TTC549 (cell line): ENCODE results near the gene GLTP.
"Not testable (repeated sequence)": the region's sequence is repeated elsewhere in the genome, so short reads cannot be mapped to it uniquely, and the experiment has no call there.

ENCODE experiments used
- FAIRE-seq: peaks from 2 replicates; lab custom pipeline; 2012; peaks lifted over from hg19 to GRCh38; lab: Jason Lieb, UNC

The GLTP gene

GRCh38 chr12:109902891-109903418, 22.6 kb upstream of the GLTP start:
- no peak for FAIRE-seq

DNA sequence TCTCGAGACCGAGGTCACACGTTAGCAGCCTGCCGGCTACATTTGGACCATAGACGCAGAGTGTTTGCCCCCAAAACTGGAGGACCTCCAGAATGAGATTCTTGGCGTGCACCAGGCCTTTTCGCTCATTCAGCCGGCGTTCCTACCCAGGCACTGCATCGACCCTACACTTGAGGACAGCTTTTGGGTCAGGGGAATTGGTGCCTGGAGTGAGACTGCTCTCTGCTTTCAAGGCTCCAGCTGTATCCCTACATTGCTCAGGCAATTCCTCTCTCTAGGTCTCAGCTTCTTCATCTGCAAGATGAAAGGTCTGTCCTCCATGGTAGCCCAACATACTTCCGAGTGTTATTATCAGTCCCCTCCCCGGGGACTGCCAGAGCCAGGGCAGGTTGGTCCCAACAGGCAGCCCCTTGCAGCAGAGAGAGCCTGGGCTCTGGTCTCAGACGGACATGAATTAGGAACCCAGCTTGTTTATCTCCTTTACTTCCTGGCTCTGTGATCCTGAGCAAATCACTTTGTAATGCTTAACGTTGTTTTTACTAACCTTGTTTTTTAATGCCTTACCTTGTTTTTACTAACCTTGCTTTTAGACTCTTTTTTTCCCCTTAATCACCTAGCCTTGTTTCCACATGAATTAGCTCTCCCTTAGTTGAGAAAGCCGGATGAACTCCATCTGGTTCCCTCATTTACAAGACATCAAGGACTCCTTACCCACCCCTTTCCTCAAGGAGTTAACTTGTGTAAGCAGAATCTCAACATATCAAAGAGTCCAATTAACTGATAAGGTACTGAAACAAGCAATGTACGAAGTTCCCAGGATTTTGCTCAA, 20.6 kb upstream of the GLTP start:
- FAIRE-seq: no peak

- FAIRE-seq: no peak
Observed at GRCh38 chr12:109899783-109900751, 19.7 kb upstream of the GLTP start, which contains the start of gene TCHP. Gene TCHP (plus strand): TSS chr12:109900274. CDS start chr12:109903027, 2,753 bp downstream.

GRCh38 chr12:109899345-109899744, 19.0 kb upstream of the GLTP start:
- FAIRE-seq: not testable (repeated sequence)

GRCh38 chr12:109897029-109897428, 16.7 kb upstream of the GLTP start:
- FAIRE-seq: no peak

GRCh38 chr12:109896188-109896587, 15.8 kb upstream of the GLTP start:
- FAIRE-seq: no peak

DNA sequence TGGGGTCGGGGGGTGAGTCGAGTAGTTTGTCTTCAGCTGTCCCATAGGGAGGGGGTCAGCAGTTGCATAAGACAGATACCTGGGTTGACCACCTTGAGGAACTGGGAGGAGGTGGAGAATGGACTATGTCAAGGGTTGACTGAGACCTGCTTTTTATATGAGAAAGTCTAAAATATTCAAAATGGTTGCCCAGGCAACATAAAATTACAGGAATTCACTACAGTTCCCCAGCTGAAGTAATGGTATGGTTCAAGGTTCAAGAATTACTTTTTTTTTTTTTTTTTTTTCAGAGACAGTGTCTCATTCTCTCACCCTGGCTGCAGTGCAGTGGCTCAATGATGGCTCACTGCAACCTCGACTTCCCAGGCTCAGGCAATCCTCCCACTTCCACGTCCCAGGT, 14.6 kb upstream of the GLTP start:
- FAIRE-seq: no peak

GRCh38 chr12:109893261-109893995, 13.1 kb upstream of the GLTP start:
- FAIRE-seq: no peak

GRCh38 chr12:109892748-109893147, 12.4 kb upstream of the GLTP start:
- no peak for FAIRE-seq

DNA sequence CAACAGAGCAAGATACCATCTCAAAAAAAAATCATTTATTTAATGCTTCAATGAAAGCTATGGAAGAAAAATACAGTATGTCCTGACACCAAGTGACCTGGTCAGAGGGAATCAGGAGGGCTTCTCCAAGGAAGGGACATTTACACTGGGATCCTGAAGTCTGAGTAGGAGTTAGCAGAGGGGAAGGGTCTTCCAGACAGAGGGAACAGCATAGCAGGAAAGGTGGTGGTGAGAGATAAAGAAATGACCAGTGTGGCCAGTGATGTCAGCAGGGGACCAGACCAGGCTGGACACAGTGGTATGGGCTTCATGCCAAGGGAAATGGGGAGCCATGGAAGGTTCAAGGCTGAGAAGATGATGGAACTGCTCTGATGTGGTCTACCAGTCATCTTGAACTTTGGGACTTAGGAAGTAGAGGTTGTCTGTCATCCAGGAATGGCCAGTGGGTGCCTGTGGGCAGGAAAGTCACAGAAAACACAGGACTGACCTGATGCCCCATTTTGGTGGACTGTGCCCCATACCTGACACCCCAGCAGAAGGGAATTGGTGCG, 11.9 kb upstream of the GLTP start:
- FAIRE-seq: no peak

- FAIRE-seq: not testable (repeated sequence)
Observed at GRCh38 chr12:109891731-109892130, 11.4 kb upstream of the GLTP start.

- FAIRE-seq: no peak
Observed at GRCh38 chr12:109890620-109891170, 10.4 kb upstream of the GLTP start.

DNA sequence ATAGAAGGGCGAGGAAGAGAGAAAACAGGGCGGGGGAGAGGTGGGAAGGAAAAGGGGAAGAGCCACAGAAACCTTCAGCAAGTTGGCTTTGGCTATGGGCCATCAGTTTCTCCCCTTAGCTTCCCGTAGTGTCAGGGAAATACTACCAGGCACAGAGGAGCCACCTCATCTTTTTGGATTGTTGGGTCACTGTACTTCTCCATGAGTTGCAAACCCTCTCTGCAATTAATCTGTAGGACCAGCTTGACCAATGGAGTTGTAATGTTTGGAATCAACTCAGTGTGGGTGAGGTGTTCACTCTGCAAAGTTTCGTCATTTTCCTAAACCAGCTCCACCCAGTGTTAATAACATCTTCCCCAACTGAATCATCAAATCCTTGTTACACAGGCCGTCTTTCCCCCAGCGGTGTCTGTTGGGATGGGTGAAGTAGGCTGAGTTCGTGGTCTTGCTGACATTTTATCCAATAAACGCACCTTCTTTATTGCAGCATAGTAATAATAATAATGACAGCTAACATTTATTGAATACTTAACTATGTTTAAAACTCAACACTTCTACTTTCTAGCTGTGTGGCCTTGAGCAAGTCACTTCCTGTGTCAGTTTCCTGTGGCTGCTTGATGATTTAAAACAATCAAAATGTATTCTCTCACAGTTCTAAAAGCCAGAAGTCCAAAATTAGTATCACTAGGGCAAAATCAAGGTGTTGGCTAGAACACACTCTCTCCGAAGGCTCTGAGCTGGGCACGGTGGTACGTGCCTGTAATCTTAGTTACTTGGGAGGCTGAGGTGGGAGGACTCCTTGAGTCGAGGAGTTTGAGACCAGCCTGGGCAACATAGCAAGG, 8.1 kb upstream of the GLTP start:
- FAIRE-seq: no peak

DNA sequence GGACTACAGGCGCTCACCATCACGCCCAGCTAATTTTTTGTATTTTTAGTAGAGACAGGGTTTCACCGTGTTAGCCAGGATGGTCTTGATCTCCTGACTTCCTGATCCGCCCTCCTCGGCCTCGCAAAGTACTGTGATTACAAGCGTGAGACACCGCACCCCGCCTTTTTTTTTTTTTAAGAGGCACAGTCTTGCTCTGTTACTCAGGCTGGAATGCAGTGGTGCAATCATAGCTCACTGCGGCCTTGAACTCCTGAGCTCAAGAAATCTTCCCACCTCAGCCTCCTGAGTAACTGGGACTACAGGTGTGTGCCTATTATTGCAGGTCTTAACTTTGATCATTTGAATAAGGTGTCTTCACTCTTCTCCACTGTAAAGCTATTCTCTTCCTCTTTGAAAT, 5.3 kb upstream of the GLTP start:
- FAIRE-seq: no peak

GRCh38 chr12:109883461-109883860, 3.1 kb upstream of the GLTP start:
- FAIRE-seq: no peak

DNA sequence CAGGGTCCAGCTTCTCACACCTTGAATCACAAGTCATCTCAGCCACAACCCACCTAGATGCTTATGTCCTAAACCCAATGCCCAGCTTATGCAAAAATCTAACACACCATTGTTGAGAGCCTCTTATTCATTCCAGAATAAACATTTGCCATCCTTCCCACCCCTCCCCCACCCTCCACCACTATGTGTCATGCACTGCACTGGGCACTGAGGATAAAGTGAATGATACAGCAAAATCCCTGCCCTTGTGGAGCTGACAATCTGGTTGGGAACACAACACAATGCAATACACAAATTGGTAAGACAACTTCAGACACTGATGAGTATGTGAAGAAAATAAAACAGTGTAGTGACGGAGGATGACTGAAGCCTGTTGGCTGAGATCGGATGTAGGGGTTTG, 1.4 kb upstream of the GLTP start:
- no peak for FAIRE-seq

DNA sequence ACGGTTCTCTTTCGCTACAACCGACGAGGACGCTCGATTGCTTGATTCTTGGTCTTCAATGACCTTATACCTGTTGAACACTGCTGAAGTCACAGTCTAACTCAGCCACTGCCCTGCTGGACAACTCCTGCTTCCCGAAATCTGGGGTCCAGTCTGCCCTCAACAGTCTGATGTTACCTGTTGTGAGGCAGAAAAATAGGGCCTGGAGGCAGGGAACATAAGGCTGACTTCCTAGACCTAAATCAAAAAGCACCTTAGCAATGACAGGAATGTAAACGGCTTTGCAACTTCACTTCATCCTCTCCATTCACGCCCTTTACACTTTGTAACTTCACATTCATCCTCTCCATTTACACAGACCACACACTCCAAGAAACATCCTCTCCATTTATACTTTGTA, 597 bp upstream of the GLTP start:
- FAIRE-seq: no peak

DNA sequence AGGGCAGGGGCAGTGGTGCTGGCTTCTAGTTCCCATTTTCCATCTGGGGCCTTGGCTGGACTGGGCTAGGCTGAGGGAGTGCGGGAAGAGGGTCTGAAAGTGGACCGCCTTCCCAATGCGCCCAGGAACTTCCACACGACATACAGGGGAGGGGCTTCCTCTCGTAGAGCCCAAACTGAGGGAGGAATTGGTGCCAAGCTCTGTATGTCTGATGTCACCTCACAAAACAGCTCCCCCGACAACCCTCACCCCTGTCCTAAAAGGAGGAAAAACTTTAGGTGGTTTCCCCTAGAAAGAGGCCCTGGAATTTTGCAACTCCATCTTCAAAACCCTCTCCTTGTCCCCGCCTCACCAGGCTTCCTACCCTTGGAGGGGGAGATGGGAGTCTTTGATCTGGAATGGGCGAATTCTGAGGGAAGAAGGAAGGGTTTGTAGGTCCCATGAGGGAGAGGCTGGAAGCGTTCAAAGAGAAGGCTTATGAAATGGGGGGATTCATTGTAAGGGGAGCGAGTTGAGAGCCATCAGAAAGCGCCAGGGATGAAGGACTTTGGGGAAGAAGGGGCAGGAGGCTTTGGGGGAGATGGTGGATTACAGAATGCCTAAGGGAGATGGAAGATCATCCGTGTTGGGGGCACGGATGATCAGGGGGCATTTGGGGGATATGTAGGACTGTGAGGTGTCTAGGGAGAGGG, 844 bp downstream of the GLTP start:
- no peak for FAIRE-seq

DNA sequence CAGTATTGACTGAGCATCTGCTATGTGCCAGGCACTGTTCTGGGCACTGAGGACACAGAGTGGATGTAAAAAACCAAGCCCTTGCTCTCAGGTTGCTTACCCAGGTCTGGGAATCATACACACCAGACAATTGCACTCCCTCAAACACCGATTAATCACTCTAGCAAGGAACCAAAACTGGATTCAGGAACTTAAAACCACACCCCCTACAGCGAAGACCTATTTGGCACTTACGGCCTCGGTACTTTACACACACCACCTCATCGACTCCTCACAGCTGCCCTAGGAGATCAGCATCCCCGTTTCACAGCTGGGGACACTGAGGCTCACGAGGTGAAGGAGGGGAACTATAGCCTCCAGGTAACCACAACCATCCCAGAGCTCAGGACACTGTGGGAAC, 1.6 kb downstream of the GLTP start:
- FAIRE-seq: no peak

DNA sequence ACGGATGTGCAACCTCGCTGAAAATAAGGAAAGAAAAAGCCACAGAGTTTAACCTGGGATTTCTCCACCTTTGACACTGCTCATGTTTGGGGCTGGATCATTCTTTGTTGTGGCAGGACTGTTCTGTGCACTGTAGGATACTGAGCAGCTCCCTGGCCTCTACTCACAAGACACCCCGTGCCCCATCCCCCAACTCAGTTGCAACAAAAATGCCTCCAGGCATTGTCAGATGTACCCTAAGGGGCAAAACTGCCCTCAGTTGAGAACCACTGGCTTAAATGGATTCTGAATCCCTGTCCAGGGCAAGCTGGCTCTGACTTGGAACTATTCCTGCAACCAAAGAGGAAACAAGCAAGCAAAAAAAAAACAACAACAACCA, 2.1 kb downstream of the GLTP start:
- FAIRE-seq: no peak
